Measurements from ENCODE around the gene TANC1. TPM values are rescaled to one million over a fixed set of nuclear protein-coding genes. Genes with fewer than 3 reads are reported as not detected.

Gene TANC1
- total and polyA plus RNA-seq, 5 experiments from 2014 or later = 0.05 to 0.17 (median 0.09) TPM; not detected in 1

- peaks cover 0 to 2% (median 0%) of the 10 kb centered on the region in 5 donors for H3K27me3 Mint-ChIP-seq
- DNase-seq (no peak), ATAC-seq (no peak)
- no peaks in the 10 kb centered on the region for H3K9me3 Mint-ChIP-seq
- H3K4me1 Mint-ChIP-seq = no peaks in the 10 kb centered on the region
- POLR2A ChIA-PET = no interaction called here
- H3K27ac Mint-ChIP-seq = peak overlapping the region in 2 of 10 donors; percentile 31 to 43
- no peak overlapping the region for H3K4me3 Mint-ChIP-seq
- H3K36me3 Mint-ChIP-seq = no peaks in the 10 kb centered on the region
Measured at GRCh38 chr2:159064446-159065301, 96.2 kb downstream of the TANC1 start.

- H3K27me3 Mint-ChIP-seq = no peaks in the 10 kb centered on the region
- DNase-seq (no peak), ATAC-seq (no peak)
- H3K27ac Mint-ChIP-seq = peak overlapping the region in 1 of 10 donors; percentile 43
- no peaks in the 10 kb centered on the region for H3K9me3 Mint-ChIP-seq
- no peaks in the 10 kb centered on the region for H3K4me1 Mint-ChIP-seq
- no peak overlapping the region for H3K4me3 Mint-ChIP-seq
- H3K36me3 Mint-ChIP-seq = no peaks in the 10 kb centered on the region
- POLR2A ChIA-PET = no interaction called here
Measured at GRCh38 chr2:159065313-159065712, 96.9 kb downstream of the TANC1 start.

GRCh38 chr2:159065891-159066290 lies 97.5 kb downstream of the TANC1 start:
- Mint-ChIP-seq H3K4me1 (no peaks in the 10 kb centered on the region), H3K36me3 (no peaks in the 10 kb centered on the region), H3K4me3 (no peak overlapping the region), H3K27me3 (no peaks in the 10 kb centered on the region), H3K27ac (no peak overlapping the region), H3K9me3 (no peaks in the 10 kb centered on the region)
- ATAC-seq = no peak
- POLR2A ChIA-PET = no interaction called here
- no peak for DNase-seq

GRCh38 chr2:159066541-159067156 lies 98.2 kb downstream of the TANC1 start:
- Mint-ChIP-seq H3K27ac (no peak overlapping the region), H3K4me1 (no peaks in the 10 kb centered on the region), H3K9me3 (no peaks in the 10 kb centered on the region), H3K4me3 (no peak overlapping the region), H3K36me3 (no peaks in the 10 kb centered on the region), H3K27me3 (no peaks in the 10 kb centered on the region)
- ATAC-seq (no peak), DNase-seq (no peak)
- POLR2A ChIA-PET = no interaction called here

GRCh38 chr2:159067971-159068370 lies 99.5 kb downstream of the TANC1 start:
- DNase-seq (no peak), ATAC-seq (no peak)
- Mint-ChIP-seq H3K4me3 (no peak overlapping the region), H3K36me3 (no peaks in the 10 kb centered on the region), H3K4me1 (no peaks in the 10 kb centered on the region), H3K27me3 (no peaks in the 10 kb centered on the region), H3K9me3 (no peaks in the 10 kb centered on the region), H3K27ac (peak overlapping the region in 1 of 10 donors; percentile 47)
- POLR2A ChIA-PET = no interaction called here

- ATAC-seq (no peak), DNase-seq (no peak)
- H3K36me3 Mint-ChIP-seq = no peaks in the 10 kb centered on the region
- no peaks in the 10 kb centered on the region for H3K4me1 Mint-ChIP-seq
- no peaks in the 10 kb centered on the region for H3K9me3 Mint-ChIP-seq
- POLR2A ChIA-PET = no interaction called here
- H3K27ac Mint-ChIP-seq = no peak overlapping the region
- no peaks in the 10 kb centered on the region for H3K27me3 Mint-ChIP-seq
- no peak overlapping the region for H3K4me3 Mint-ChIP-seq
Measured at GRCh38 chr2:159069229-159069628, 100.8 kb downstream of the TANC1 start.

- Mint-ChIP-seq H3K9me3 (no peaks in the 10 kb centered on the region), H3K27me3 (no peaks in the 10 kb centered on the region), H3K4me1 (no peaks in the 10 kb centered on the region), H3K36me3 (no peaks in the 10 kb centered on the region), H3K27ac (no peak overlapping the region), H3K4me3 (no peak overlapping the region)
- ATAC-seq (no peak), DNase-seq (no peak)
- POLR2A ChIA-PET = no interaction called here
Measured at GRCh38 chr2:159070235-159070634, 101.8 kb downstream of the TANC1 start.

- Mint-ChIP-seq H3K36me3 (no peaks in the 10 kb centered on the region), H3K4me1 (no peaks in the 10 kb centered on the region), H3K27me3 (no peaks in the 10 kb centered on the region), H3K4me3 (no peak overlapping the region), H3K9me3 (no peaks in the 10 kb centered on the region), H3K27ac (no peak overlapping the region)
- ATAC-seq = no peak
- DNase-seq = no peak
- POLR2A ChIA-PET = no interaction called here
Measured at GRCh38 chr2:159071190-159071915, 102.9 kb downstream of the TANC1 start.

GRCh38 chr2:159072795-159073194 lies 104.4 kb downstream of the TANC1 start:
- no peak for ATAC-seq
- no peaks in the 10 kb centered on the region for H3K36me3 Mint-ChIP-seq
- H3K9me3 Mint-ChIP-seq = no peaks in the 10 kb centered on the region
- no peak overlapping the region for H3K27ac Mint-ChIP-seq
- POLR2A ChIA-PET = no interaction called here
- DNase-seq = no peak
- no peaks in the 10 kb centered on the region for H3K27me3 Mint-ChIP-seq
- no peaks in the 10 kb centered on the region for H3K4me1 Mint-ChIP-seq
- no peak overlapping the region for H3K4me3 Mint-ChIP-seq

GRCh38 chr2:159073256-159073655 lies 104.8 kb downstream of the TANC1 start:
- Mint-ChIP-seq H3K4me3 (no peak overlapping the region), H3K27ac (no peak overlapping the region), H3K27me3 (no peaks in the 10 kb centered on the region), H3K4me1 (no peaks in the 10 kb centered on the region), H3K36me3 (no peaks in the 10 kb centered on the region), H3K9me3 (no peaks in the 10 kb centered on the region)
- POLR2A ChIA-PET = no interaction called here
- DNase-seq = no peak
- ATAC-seq = no peak

GRCh38 chr2:159074605-159075004 lies 106.2 kb downstream of the TANC1 start:
- POLR2A ChIA-PET = no interaction called here
- H3K4me3 Mint-ChIP-seq = no peak overlapping the region

GRCh38 chr2:159075727-159076126 lies 107.3 kb downstream of the TANC1 start:
- Mint-ChIP-seq H3K9me3 (peaks cover 0 to 5% (median 0%) of the 10 kb centered on the region in 9 donors), H3K4me3 (no peak overlapping the region), H3K27me3 (no peaks in the 10 kb centered on the region), H3K4me1 (no peaks in the 10 kb centered on the region), H3K27ac (no peak overlapping the region), H3K36me3 (no peaks in the 10 kb centered on the region)
- POLR2A ChIA-PET = no interaction called here
- DNase-seq = no peak
- ATAC-seq = no peak

More at GRCh38 chr2:159074605-159075004, 106.2 kb downstream of the TANC1 start:
- no peaks in the 10 kb centered on the region for H3K36me3 Mint-ChIP-seq
- peaks cover 0 to 3% (median 0%) of the 10 kb centered on the region in 9 donors for H3K9me3 Mint-ChIP-seq
- H3K27me3 Mint-ChIP-seq = no peaks in the 10 kb centered on the region
- DNase-seq (no peak), ATAC-seq (no peak)
- no peaks in the 10 kb centered on the region for H3K4me1 Mint-ChIP-seq
- H3K27ac Mint-ChIP-seq = no peak overlapping the region

GRCh38 chr2:159076241-159076640 lies 107.8 kb downstream of the TANC1 start:
- H3K27ac Mint-ChIP-seq = no peak overlapping the region
- no peaks in the 10 kb centered on the region for H3K36me3 Mint-ChIP-seq
- no peak for ATAC-seq
- H3K4me1 Mint-ChIP-seq = no peaks in the 10 kb centered on the region
- H3K4me3 Mint-ChIP-seq = no peak overlapping the region
- peaks cover 0 to 5% (median 0%) of the 10 kb centered on the region in 9 donors for H3K9me3 Mint-ChIP-seq
- no peaks in the 10 kb centered on the region for H3K27me3 Mint-ChIP-seq
- no peak for DNase-seq
- POLR2A ChIA-PET = no interaction called here
